ENCODE results near the gene LSMEM2.

- peak in 1 of 2 experiments; percentile 97; a peak in 2 of 3 replicates for TF ChIP-seq POLR2A (IDR thresholded peaks at IDR 0.05; ENCODE audit: control extremely low read depth in 1 of 2, low read depth in 2 of 2, low read length in 2 of 2)
- TF ChIP-seq SP2 (IDR thresholded peaks at IDR 0.05; ENCODE audit: low read length): no peak
- TF ChIP-seq CTCF (IDR thresholded peaks at IDR 0.05; ENCODE audit: control extremely low read depth in 1 of 3, insufficient read depth in 1 of 3, low read depth in 1 of 3, low read length in 3 of 3): peak in 2 of 3 experiments; percentile 69 to 71; a peak in 3 of 4 replicates
- TF ChIP-seq EGR1 (IDR thresholded peaks at IDR 0.05; ENCODE audit: borderline replicate concordance, low read depth, low read length): no peak; the same call in 1 of the 2 replicates
- no peak for TF ChIP-seq CHD2 (IDR thresholded peaks at IDR 0.05; ENCODE audit: low read length)
- TF ChIP-seq NRF1 (IDR thresholded peaks at IDR 0.05; ENCODE audit: low read depth, low read length): no peak
- peak; percentile 82 for TF ChIP-seq TAF1 (IDR thresholded peaks at IDR 0.05; ENCODE audit: low read depth, low read length)
Observed at GRCh38 chr3:50321336-50322114, 42.6 kb downstream of the LSMEM2 start.
